Cardiac fibroblast (primary cell): ENCODE data around the gene DPAGT1.
"Not testable (repeated sequence)": the region's sequence is repeated elsewhere in the genome, so short reads cannot be mapped to it uniquely, and the experiment has no call there.

Experiments used
- DNase-seq, 2 donors: peaks; one replicate each; pipeline versions ENCODE4 v3.0.0 to v3.0.0-alpha.2; 2010; ENCODE audit warnings: low read depth in 2 of 2
- H3K4me3 ChIP-seq, 2 donors: replicated peaks in 1 of 2; 1 replicate in 1 of 2; 2 replicates in 1 of 2; pipeline ENCODE4 v1.5.1; 2011; ENCODE audit warnings: low read depth in 2 of 2, low read length in 2 of 2, mild to moderate bottlenecking in 2 of 2, moderate library complexity in 1 of 2
- CTCF ChIP-seq: IDR thresholded peaks from one replicate; pipeline ENCODE4 v1.5.1; 2011; ENCODE audit warnings: low read depth, mild to moderate bottlenecking, low read length, inconsistent platforms

DPAGT1 gene

GRCh38 chr11:119103793-119104192 lies 2.1 kb upstream of the DPAGT1 start:
- DNase-seq: no peak
- no peak for TF ChIP-seq CTCF

DNA sequence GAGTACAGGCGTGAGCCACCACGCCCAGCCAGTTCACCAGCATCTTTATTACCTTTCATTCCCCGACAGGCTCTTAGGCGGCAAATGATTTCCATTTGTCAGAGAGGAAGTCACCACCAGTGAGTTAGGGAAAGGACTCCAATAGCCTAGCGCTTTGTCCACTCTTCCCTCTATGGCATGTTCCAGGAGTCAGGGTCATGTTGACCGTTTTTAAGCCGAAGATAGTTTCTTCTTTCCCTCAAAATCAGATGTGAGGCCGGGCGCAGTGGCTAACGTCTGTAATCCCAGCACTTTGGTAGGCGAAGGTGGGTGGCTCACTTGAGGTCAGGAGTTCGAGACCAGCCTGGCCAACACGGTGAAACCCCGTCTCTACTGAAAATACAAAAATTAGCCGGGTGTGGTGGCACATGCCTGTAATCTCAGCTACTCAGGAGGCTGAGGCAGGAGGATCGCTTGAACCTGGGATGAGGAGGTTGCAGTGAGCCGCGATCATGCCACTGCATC lies 1.6 kb upstream of the DPAGT1 start:
- not testable (repeated sequence) for DNase-seq
- H3K4me3 ChIP-seq: peak overlapping the region in 1 of 2 donors; percentile 87

More at GRCh38 chr11:119103793-119104192, 2.1 kb upstream of the DPAGT1 start:
- no peak overlapping the region for H3K4me3 ChIP-seq

DNA sequence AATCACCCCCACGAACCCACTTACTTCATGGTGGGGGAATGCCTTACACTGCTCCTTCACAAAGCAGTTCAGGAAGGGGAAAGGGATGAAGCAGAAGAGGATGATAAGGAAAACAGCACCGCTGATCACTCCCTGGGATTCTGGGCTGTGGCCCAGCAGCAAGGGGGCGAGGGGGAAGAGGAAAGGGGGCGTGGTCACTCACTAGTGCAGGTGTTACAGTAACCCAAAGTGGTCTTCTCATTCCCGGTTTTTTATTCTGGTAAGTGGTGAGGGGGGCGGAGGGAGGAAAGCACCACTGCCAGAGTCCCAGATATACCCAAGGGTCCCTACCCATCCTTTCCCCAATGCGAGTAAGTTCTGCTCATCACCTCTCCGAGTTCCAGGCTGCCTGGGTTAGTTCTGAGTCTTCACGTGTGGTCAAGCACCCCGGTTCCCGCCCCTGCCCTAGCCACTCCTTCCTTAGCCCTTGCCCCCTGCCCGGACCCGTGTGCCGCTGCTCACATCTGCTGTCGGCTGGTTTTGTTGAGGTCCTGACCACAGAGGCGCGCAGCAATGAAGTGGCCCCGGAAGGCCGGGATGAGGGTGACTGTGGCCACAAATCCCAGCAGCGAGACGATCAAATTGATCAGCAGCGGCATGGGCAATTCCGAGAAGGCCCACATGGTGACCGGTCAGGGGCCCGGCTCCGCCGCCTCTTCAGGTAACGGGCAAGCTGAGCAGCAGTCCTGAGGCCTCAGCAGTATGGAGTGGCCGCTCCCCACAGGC lies 477 bp downstream of the DPAGT1 start:
- peak overlapping the region; percentile 85 to 87 for H3K4me3 ChIP-seq
- DNase-seq: no peak
- TF ChIP-seq CTCF: no peak

DNA sequence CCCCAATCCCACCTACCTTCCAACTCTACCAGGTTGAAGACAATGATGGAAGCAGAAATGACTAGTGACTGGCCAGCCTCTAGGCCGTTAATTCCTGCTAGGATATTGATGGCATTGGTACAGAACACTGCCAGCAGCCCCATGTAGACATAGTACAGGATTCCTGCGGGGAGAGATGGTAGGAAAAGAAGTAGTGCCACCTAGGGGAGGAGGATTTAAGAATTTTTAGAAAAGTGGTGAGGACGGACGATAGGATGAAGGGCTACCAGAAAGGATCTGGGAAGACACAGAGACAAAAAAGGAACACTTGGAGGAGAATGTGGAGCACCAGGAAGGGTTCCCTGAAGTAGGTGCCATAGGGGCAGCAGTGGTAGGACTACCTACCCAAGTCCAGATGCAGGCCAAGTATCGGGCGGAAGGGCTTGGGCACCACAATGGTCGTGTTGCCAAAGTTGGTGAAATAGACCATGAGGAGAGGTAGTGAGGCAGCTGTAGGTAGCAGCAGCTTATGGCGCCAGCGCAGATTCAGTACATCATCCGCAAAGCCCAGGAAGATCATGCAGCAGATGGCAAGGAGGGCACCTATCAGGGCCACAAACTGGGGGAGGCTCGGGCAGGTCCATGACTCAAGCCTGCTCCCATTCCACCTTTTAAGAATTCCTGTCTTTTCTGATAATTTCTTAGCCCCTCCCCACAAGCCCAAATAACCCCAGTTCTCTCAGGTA lies 1.2 kb downstream of the DPAGT1 start:
- DNase-seq: peak; percentile 59 to 75
- TF ChIP-seq CTCF: peak; percentile 44
- H3K4me3 ChIP-seq: peak overlapping the region; percentile 85 to 87

- no peak for DNase-seq
- TF ChIP-seq CTCF: no peak
- no peak overlapping the region for H3K4me3 ChIP-seq
Measured at GRCh38 chr11:119099711-119100110, 1.9 kb downstream of the DPAGT1 start.

GRCh38 chr11:119095066-119095880 lies 6.4 kb downstream of the DPAGT1 start:
- no peak for TF ChIP-seq CTCF
- peak; percentile 100 for DNase-seq
- H3K4me3 ChIP-seq: peak overlapping the region; percentile 73 to 81

DNA sequence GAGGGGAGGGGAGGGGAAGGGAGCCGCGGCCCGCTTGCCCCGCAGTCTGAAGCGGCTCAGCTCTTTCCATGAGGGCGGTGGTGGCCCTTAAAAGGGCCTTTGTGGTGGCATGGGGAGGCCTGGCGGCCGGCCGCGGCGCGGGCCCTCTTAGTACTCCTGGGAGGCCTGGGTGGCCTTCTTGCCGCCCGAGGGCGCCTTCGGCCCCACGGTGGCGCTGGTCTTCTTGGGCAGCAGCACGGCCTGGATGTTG lies 6.9 kb downstream of the DPAGT1 start:
- H3K4me3 ChIP-seq: peak overlapping the region; percentile 73 to 81
- DNase-seq: peak; percentile 86 to 89
- TF ChIP-seq CTCF: peak; percentile 72
